Measurements from ENCODE around the gene PFKFB1. TPM values are rescaled to one million over a fixed set of nuclear protein-coding genes. Genes with fewer than 3 reads are reported as not detected.

PFKFB1 gene
- under 0.01 and 0.10 TPM in 2 replicates for total RNA-seq

DNA sequence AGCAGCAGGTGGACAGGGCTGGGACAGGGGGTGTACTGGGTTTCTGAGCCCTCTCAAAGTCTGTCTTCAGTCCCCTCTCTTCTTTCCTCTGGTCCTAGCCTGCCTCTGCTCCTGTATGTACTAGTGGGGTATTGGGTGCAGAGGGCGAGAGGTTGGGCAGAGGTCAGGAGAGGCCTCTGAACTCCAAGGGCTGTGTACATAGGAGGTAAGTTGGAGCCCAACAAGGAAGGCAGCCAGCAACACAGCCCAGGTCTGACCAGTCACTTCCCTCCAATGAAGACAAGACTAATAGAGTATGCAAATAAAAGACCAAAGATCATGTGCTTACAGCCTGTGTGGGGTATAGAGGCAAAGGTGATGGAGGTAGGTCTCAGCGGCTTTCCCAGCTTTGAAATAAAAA, at the start of gene PFKFB1:
TSS of gene PFKFB1 (minus strand) at position 90 of the 400 bp plus-strand sequence. CDS start 181 bp downstream, outside the sequence.

DNA sequence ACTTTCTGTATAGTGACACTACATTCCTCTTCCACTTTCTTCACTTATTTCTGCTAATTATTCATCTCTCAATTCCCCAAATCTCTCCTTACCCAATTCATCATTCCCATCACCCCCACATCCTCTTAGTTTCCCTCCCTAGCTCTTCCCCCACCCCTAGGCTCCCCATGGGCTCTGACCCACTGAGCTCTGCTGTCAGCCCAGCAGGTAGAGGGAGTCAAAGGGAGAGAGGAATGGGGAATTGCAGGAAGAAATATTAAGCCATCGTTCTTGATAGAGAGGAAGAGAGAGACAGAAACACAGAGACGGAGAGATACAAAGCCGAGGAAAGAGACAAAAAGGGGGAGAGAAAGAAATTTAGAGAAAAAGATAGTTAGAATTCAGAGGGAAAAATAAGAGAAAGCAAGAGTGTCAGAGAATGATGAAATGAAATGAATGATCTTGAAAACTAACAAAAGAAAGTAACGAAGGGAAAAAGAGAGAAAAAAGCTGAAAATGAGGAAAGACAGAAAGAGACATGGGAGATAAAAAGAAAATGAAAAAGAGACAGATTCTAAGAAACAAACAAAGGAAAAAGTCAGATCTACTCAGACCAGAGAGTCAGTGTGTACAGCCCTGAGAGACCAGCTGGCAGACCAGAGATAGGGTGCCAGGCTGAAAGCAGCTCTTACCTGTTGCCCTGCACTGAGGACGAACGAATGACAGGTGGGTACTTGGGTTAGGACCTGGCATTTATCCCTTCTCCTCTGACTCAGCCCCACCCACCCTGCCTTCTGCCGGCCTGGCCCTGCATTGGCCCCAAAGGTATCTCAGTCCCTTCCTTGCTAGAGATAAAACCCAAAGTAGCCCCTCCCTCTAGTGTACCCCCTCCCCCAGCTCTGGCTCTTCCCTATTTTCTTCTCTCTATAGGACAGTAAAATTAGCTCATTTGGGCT, 36.5 kb upstream of the PFKFB1 start, which contains the start of gene ALAS2:
TSS of gene ALAS2 (minus strand) at position 707 of the 935 bp plus-strand sequence. CDS start 4,977 bp downstream, outside the sequence.

GRCh38 chrX:54999717-55000598, 6.0 kb upstream of the PFKFB1 start, which contains the start of gene APEX2:
Gene APEX2, plus strand, starts transcription at chrX:55000363. Its CDS starts 60 bp downstream, at chrX:55000423.

GRCh38 chrX:54920610-54921426, 73.2 kb downstream of the PFKFB1 start, which contains the start of gene TRO:
Gene TRO, plus strand, starts transcription at chrX:54920824. Its CDS starts 1,423 bp downstream, at chrX:54922247.

Small RNAs within 50 kb of the gene (small RNA-seq; reads per million reads assigned to genes)
- gene RF00614, result not detected

Other genes starting within 250 kb of the PFKFB1 start
- gene ITIH6, start 195.9 kb downstream of the PFKFB1 start, total RNA-seq, result not detected in 2 replicates
- 289 and 365 TPM in 2 replicates for gene MAGED2, start 186.4 kb downstream of the PFKFB1 start, total RNA-seq
- gene TRO, start 73.4 kb downstream of the PFKFB1 start, total RNA-seq, result 2.9 and 4.5 TPM in 2 replicates
- 14.3 and 18.3 TPM in 2 replicates for gene APEX2, start 6.2 kb upstream of the PFKFB1 start, total RNA-seq
- not detected in 2 replicates for gene ALAS2, start 36.8 kb upstream of the PFKFB1 start, total RNA-seq
- gene PAGE2B, start 80.8 kb upstream of the PFKFB1 start, total RNA-seq, result not detected in 2 replicates
- not detected in 2 replicates for gene PAGE2, start 94.8 kb upstream of the PFKFB1 start, total RNA-seq
- gene PAGE5, start 226.2 kb upstream of the PFKFB1 start, total RNA-seq, result not detected in 2 replicates

Data from vein endothelial cell (primary cell).